HG02763 (cell line): ENCODE results near the gene RNU6-1.

ENCODE experiments used
- ATAC-seq: cut with Tn5 transposase; IDR thresholded peaks from one replicate; pipeline ENCODE4 v1.9.1; 2021; ENCODE audit warnings: mild to moderate bottlenecking, moderate library complexity; ENCODE audit not compliant: unreplicated experiment

RNU6-1 gene

GRCh38 chr15:67834581-67835296, 5.1 kb downstream of the RNU6-1 start:
- no peak for ATAC-seq

GRCh38 chr15:67833710-67834511, 5.9 kb downstream of the RNU6-1 start:
- ATAC-seq = no peak

- no peak for ATAC-seq
These were observed 6.7 kb downstream of the RNU6-1 start for GRCh38 chr15:67832897-67833709.

GRCh38 chr15:67832031-67832551, 7.8 kb downstream of the RNU6-1 start:
- no peak for ATAC-seq

GRCh38 chr15:67831363-67831762, 8.5 kb downstream of the RNU6-1 start:
- no peak for ATAC-seq

GRCh38 chr15:67829647-67830504, 10.0 kb downstream of the RNU6-1 start:
- ATAC-seq = no peak

- ATAC-seq = no peak
These were observed 10.7 kb downstream of the RNU6-1 start for GRCh38 chr15:67828969-67829646.

- no peak for ATAC-seq
These were observed 11.4 kb downstream of the RNU6-1 start for GRCh38 chr15:67828278-67828968.

- no peak for ATAC-seq
These were observed 12.1 kb downstream of the RNU6-1 start for GRCh38 chr15:67827562-67828277.

- no peak for ATAC-seq
These were observed 12.9 kb downstream of the RNU6-1 start for GRCh38 chr15:67826717-67827561.

- ATAC-seq = no peak
These were observed 13.7 kb downstream of the RNU6-1 start for GRCh38 chr15:67825881-67826716.

GRCh38 chr15:67824976-67825880, 14.6 kb downstream of the RNU6-1 start, which contains the start of gene SKOR1:
Gene SKOR1, plus strand, starts transcription at chr15:67825509. Its CDS starts 94 bp downstream, at chr15:67825603.
- no peak for ATAC-seq

- no peak for ATAC-seq
These were observed 15.5 kb downstream of the RNU6-1 start for GRCh38 chr15:67824197-67824968.

GRCh38 chr15:67823314-67824196, 16.3 kb downstream of the RNU6-1 start:
- no peak for ATAC-seq
